Left lobe of liver (tissue), 2 donors: ENCODE measurements around the gene CIB2. TPM values are rescaled to one million over a fixed set of nuclear protein-coding genes. Genes with fewer than 3 reads are reported as not detected.

Experiments used
- ATAC-seq: fragments of 200-7000 bp; cut with Tn5 transposase; one replicate; pipeline ENCODE4 v1.9.1; 2020; ENCODE audit warnings: mild to moderate bottlenecking, moderate library complexity
- DNase-seq: peaks from one replicate; pipeline ENCODE4 v3.0.0-alpha.2; 2020; ENCODE audit warnings: low spot score
- total RNA-seq: library from RNA; stranded (reverse); gene quantifications from one replicate; pipeline ENCODE4 v1.2.1, GENCODE V29; 2021
- donor health status: DM: no; HTN: no; CAD: no; lungs with moderate emphysema.
- donor health status: DM: no; HTN: yes; CAD: no.

The CIB2 gene
- total RNA-seq, 1 donor from 2014 or later = 0.20 TPM

DNA sequence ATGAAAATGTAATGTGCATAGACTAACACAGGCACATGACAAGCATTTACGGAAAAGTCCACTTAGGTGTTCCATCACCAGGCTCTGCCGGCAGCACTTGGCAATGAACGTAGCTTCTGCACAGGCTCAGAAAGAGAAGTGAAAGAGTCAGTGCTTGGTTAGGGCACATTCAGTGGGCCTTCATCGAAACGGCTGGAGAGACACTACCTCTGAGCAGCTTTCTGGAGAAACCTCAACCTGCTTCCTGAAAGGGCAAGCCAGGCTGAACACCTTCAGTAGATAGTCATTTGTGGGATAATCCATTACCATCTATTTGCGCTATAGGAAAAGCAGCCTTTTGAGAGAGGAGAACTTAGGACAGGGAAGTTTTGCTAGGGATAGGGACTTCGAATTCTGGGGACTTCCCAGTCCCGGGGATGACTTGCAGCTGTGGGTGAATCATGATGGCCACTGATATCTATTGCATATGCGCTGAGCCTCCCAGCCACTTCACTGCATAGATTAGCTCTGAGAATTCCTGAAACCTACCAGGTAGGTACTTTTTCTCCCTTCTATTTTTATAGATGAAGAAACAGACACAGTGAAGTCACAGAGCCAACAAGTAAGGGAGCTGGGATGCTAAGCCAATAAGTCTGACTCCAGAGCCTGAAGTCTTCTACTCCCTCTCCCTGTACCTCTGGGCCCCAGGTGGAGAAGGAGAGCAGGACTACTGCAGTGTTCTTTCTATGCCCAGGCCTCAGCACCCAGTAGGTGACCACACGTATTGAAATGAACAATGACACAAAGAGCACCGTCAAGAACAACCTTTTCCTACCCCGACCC lies 43.1 kb downstream of the CIB2 start:
- DNase-seq = no peak
- ATAC-seq = peak; percentile 13

DNA sequence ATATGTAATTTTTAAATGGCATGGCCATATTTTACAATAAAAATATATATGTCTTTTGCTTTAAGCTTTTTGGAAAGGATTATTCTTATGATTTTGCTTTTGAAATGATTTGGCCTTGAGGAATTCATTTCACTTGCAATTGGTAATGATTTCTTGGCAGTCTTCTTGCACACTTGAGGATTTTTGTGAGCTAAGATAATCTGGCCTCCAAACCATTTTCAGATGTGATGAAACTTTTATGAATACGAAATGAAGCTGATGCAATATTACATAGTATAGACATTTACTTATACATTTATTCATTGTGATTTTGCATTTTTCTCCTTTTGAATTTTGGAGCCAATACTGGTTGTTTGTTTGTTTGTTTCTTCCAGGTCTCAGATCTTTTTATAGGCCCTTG lies 45.3 kb downstream of the CIB2 start:
- no peak for ATAC-seq
- no peak for DNase-seq

DNA sequence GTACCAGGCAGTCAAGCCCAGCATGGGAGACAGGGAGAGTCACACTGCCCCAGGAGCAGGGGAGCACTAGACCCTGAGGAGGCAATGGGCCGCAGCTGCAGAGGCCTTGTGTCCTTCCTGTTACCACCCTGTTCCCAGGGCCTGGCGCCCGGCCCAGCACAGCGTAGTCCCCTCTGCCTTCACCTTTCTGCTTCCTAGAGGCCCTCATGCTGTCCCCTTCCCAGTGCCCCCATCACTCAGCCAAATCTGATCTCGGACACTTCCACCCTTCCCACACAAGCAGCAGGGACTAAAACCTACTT lies 46.8 kb downstream of the CIB2 start:
- peak; percentile 23 for ATAC-seq
- no peak for DNase-seq

DNA sequence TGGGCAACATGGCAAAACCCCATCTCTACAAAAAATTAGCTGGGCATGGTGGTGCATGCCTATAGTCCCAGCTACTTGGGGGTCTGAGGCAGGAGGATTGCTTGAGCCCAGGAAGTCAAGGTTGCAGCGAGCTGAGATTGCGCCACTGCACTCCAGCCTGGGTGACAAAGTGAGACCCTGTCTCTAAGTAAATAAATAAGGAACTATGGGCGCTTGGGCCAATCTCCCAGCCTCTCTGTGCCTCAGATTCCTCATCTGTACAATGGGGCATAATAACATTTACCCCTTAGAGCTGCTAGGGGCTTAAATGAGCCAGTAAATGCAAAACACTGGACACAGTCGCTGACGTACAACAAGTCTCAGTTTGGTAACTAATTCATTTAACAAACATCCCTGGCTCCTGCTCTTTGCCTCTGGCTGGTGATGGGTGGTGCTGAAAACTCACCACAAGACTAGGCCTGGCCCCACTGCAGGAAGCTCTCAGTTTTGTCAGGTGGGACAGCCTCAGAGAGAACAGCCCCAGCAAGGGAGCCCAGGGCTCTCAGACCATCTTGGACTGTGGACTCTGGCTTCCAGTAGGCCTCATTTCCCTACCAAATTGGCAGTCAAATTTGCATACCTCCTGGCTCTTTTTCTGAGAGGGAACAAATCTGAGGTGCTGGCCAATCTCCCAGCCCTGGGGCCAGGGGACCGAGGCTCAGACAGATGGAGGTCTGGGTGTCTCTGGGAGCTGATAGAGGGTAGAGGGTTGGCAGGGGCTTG lies 47.4 kb downstream of the CIB2 start:
- DNase-seq = no peak
- peak; percentile 29 for ATAC-seq

DNA sequence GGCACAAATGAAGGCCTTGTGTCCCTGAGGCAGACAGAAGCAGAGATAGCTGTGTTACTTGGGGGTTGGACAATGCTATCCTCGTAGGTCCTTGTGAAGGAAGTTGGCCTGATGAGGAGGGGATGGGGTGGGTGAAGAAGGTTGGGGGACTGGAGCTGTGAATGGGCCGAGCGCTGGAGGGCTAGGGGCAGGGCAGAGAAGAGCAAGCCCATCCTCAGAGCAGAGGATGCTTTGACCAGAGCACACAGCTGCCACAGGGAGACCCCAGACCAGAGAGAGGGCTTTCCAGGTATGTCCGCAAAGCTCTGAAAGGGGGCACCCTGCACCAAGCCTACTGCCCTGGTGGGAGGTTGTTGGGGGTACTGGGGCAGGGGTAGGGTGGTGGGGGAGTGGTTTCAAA lies 48.1 kb downstream of the CIB2 start:
- DNase-seq (no peak), ATAC-seq (no peak)

DNA sequence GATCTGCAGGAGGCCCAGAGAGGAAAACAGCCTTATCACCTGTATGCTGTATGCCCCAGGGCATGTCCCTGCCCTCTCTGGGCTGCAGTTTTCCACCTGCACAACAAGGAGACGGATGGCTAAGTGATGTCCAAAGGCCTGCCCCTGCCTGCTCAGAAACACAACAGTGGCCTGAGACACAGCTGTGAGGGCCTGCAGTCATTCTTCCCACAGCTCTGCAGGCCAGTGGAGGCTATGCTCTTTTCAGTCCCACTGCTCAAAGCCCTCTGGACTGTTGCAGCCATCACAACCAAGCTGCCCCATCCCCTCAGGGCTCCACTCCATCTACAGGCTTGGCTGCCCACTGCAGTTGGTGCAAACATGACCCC lies 48.5 kb downstream of the CIB2 start:
- DNase-seq (no peak), ATAC-seq (no peak)

DNA sequence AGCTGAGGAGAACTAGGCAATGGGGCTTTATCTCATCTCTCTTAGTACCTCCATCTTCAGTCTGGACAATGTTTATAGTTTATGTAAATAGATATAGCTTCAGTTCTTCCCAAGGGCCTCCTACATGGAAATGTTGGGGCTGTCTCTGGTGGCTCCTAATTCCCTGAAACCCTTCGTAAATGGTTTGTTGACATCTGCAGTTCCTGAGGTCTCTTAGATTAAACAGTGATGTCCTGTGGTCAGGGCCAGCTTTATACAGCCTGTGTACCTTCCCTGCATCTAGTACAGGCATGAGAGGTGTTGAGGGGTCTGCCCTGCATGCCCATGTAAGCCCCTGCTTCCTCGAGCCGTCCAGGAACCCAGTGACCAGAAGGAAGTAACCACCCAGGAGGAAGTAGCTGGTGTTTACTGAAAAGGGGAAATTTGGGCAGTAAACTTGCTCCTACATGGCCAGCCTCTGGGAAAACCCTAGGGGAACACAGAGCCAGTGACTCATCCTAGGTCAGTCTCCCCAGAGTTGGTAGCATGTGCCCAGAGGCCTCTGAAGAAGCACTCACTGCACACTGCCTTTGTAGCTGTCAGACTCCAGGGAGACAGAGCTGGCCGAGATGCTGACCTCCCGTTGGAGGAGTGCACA lies 49.0 kb downstream of the CIB2 start:
- DNase-seq = no peak

DNA sequence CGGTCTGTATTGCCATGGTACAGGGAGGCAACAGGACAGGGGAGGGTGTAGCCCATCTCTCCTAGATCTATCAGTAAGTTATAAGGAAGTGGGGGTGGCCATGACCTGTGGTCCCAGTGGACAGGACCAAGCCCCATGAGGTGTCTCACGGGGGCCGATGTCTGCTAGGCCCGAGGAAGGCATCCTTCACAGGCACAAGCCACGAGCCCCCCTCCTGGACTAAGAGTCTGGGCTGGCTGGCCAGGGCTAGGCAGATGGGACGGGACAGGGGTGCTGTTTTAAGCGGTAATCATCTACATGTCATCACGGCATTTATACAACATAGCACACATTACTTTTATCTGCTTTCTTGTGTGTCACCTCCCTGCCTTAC lies 51.2 kb downstream of the CIB2 start:
- no peak for DNase-seq
- no peak for ATAC-seq

More for the DNA sequence above, 49.0 kb downstream of the CIB2 start:
- peak; percentile 5 for ATAC-seq

DNA sequence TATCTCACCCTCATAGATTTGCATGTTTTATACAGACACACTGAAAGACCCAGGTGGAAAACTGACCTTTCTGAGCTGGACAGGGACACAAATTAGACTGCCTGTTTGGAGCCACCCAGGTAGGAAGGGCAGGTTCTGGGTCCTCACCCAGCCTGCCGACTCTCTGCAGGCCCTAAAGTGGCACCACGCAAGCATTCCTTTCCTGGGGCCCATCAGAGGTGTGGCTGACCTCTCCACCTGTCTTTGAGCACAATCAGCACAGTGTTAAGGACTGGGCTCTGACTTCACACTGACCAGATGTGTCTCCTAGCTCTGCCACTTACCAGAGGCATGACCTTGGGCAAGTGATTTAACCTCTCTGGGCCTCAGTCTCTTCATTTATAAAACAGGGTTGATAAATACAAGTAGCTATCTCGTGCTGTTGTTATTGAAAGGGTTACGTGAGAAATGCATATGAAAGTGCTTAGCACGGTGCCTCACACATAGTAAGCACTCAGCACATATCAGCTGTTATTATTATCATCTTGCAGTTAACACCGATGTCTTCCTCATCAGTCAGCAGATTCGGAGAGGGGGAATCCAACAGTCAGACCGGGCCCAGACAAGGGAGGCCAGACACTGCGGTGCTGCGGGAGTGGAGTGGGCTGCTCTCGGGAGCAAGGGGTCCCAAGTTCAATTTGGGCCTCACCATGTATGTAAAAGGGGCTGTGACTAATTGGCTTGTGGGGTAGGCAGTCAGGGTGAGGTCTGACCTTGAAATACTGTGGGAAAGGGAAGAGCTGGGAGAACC lies 51.8 kb downstream of the CIB2 start:
- ATAC-seq (no peak), DNase-seq (no peak)

DNA sequence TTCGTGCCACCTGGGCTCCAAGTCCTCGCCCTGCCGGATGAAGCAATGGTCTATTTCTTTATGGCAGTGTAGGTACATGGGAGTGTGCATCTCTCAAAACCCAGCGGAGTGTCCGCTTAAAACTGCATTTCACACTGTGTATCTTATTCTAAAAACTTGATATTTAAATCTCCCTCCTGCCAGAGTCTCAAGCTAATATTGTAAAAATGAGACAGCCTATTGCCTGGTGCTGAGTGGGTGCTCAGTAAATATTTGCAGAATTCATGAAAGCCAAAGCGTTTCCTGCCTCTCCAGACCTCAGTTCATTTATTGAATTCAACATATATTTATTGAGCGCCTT lies 53.4 kb downstream of the CIB2 start:
- DNase-seq (no peak), ATAC-seq (peak; percentile 21)

DNA sequence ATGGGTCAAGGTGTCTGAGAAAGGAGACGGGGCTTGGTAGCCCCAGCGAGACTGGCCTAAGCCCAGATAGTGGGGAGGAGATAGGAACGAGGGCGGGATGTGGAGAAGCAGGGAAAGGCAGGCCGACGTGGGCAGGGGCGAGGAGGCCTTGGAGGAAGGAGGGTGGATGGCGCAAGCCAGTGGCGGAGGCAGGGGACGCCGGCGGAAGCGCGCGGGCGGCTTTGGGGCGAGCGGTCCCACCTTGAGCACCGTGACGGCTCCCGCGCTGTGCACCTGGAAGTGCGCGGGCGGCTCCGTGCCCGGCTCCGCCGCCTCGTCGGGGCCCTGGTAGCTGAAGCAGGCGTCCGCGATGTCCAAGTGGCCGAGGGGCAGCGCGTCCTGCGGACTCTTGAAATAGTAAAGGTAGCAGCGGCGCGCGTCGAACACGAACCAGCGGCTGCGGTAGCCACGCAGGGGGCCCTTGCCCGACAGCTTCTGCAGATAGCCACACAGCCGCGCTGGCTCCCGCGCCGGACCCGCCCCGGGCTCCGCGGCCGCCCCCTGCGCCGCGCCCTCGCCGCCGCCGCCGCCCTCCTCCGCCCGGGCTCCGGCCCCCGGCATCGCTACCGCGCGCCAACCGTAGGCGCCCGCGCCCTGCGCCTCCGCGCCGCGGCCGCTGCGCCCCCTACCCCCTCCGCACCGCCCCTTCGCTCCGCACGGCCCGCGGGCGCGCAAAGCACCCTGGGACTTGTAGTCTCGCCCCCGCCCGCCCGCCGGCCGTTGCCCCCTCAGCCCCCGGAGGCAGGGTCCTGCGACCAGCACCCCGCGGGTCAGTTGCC lies 54.0 kb downstream of the CIB2 start, which contains the start of gene TBC1D2B:
Gene TBC1D2B (minus strand): TSS at position 659 of the 818 bp plus-strand sequence. CDS start 59 bp downstream, at position 600.
- ATAC-seq (peak; percentile 82), DNase-seq (peak; percentile 82)

DNA sequence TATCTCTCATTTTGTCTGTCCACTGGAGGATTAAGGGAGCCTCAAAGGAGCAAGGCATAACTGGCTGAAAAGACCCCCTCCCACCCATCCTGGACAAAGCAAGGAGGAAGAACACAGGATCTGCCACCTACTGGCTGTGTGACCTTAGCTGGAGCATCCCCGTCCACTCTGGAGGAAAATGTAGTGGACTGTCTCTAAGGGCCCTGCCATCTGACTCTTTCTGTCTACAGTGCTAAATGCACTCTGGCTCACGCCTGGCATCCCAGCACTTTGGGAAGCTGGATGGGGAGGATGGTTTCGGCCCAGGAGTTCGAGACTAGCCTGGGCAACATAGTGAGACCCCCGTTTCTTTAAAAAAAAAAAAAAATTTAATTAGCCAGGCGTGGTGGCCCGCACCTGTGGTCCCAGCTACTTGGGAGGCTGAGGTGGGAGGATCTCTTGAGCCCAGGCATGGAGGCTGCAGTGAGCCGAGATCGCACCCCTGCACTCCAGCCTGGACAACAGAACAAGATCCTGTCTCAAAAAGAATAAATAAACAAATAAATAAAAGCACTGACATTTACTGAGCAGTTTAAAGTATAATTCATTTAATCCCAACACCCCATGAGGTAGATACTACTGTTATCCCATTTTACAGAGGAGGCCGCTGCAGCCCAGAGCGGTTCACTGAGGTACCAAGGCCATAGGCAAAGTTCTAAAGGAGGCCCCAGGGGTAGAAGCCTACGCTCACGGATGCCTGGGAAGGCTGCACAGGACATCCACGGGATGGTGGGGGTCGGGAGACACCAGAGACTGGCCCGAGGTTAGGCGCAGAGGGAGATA lies 54.8 kb downstream of the CIB2 start:
- DNase-seq = peak; percentile 45

DNA sequence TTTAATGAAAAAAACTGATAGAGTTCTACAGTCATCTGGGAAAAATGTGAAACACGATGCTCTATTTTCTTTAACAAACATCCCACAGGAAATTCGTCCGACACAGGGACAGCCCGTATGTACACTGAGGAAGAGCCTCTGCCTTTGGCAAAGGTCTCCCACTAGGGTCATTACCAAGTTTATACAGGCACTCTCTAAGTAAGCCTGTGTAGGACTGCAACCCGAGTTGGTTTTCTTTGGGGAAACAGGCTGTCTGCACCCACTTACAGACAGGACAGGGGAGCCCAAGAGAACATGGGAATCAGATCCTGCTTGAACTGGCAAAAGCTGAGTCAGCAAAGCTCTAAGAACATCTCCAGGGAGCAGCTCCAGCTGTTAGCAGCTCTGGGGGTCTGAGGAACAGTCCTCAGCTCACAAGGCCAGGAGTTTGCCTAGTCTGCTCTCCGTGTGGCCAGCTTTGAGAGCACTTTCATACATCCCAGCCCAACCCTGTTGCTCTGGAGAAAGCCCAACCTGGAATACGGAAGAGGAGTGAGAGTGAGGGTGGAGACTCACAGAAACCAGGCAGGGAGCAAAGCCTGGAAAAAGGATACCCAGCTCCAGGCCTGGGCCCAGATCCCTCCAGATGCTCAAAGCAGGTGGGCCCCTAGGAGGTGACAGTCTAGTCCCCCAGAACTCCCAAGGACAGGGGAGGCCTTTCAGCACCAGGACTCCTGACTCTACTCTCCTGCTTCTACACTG lies 55.6 kb downstream of the CIB2 start:
- ATAC-seq (peak; percentile 53), DNase-seq (peak; percentile 52)

More for the DNA sequence above, 54.8 kb downstream of the CIB2 start:
- peak; percentile 21 for ATAC-seq

DNA sequence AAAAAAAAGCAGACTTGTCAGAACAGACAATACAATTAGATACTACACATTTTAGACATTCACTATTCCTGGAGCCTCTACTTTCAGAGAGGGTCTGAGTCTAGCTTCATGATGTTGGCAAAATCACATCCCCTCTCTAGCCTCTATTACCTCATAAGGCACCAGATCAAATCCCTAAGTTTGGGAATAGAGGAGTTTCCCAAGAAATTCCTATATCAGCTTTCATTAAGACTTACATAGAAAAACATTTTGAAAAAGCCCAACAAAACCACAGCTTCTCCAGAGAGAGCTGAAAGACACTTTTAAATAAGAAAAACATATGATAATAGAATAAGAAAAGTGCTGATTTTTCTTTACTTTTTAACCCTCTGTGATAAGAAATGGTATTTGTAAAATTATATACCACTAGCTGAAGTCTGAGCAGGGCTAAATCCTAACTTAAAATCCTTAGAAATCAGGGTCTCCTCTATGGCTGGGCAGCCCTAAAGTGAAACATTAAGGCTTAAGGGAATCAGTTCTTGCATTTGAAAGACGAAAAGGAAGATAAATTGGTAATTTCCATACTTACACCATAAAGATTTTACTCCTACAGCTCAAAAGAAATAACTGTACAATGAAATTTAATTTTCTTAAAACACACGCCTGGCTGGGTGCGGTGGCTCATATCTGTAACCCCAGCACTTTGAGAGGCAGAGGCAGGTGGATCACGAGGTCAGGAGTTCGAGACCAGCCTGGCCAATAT lies 58.0 kb downstream of the CIB2 start:
- ATAC-seq (no peak), DNase-seq (no peak)

DNA sequence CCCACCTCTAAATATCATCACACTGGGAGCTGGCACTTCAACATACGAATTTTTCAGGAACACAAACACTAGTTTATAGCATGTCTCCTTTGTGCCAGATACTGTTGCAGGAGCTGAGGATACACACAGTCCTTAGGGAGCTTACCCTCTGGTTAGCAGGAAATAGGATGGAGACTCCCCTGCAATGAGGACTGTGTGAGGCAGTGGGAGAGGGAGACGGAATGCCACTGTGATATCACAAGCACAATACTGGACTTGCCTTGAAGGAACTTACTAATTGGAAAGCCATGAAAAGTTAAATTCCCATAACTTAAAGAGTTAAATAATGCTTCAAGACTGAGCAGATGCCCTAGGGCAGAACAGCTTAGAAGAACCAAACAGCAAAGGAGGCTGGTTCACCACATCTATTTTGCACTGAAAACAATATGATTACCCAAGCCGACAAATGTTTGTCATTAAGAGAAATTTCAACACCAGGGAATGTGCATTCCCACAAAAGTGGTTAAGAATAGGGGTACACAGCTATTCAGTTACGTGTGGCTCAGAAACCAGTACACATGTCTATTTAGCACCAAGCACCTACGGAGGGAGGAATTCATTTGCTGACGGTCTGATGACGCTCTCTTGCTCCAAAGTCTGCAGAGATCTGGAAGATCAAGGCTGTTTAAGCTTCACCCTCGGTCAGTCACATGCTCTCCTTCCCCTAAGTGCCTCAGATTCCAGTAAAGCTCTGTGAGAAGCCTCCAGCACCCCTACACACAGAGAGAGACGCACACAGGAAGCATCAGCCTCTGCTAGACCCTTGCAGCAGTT lies 59.0 kb downstream of the CIB2 start:
- ATAC-seq = peak; percentile 61
- DNase-seq = peak; percentile 75

DNA sequence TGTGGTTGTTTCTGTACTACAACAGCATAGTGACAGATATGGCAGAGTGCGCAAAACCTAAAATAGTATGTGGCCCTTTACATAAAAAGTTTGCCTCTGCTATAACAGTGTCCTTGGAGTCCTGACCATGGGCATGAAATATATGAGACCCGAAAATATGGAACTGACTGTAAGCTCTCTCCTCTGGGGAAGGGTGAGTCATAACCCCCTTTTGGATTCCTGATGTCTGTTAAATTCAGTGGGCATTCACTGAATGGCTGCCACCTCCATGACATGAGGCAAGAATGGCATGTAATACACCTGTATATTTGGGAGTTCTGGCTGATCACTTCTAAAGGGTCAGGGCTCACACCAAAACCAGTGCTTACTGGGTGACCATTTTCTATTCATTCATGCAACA lies 59.9 kb downstream of the CIB2 start:
- ATAC-seq (no peak), DNase-seq (no peak)

DNA sequence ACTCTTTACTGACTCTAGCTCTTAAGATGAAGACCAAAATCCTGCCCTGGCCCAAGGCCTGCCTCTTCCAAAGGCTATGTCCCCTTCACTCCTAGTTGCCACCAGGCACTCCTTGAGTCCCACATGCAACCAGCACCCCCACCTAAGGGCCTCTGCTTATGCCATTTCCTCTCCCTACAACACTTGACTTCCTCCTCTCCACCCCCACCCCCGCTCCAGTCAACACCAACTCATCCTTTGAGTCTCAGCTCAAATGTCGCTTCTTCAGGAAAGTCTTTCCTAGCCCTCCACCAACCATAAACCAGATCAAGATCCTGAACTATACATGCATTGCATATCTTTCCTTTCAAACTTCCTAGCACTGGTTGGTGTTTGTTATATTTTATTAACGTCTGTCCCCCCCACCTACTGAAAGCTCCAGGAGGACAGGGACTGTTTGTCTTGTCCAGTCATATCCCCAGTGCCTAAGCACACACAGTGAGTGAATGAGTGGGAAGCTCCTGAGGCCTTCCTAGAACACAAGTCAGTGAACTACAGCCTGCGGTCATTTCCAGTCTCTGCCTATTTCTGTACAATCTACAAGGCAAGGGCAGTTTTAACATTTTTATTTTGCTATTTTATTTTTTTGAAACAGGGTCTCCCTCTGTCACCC lies 61.1 kb downstream of the CIB2 start:
- ATAC-seq (no peak), DNase-seq (peak; percentile 40)
